GM19395 (cell line): ENCODE measurements around the gene GRID1.
A peak's percentile ranks its signal among the peaks of the same experiment; 100 is the strongest.

Source experiments
- ATAC-seq: cut with Tn5 transposase; IDR thresholded peaks from one replicate; pipeline ENCODE4 v1.9.1; 2021; ENCODE audit warnings: mild to moderate bottlenecking, moderate library complexity; ENCODE audit not compliant: unreplicated experiment

Gene GRID1

GRCh38 chr10:85618841-85619240 lies 747.8 kb downstream of the GRID1 start:
- ATAC-seq = no peak

- ATAC-seq = no peak
These were observed 748.6 kb downstream of the GRID1 start for GRCh38 chr10:85617751-85618546.

GRCh38 chr10:85615556-85615955 lies 751.0 kb downstream of the GRID1 start:
- ATAC-seq = no peak

GRCh38 chr10:85614981-85615380 lies 751.6 kb downstream of the GRID1 start:
- ATAC-seq = no peak

DNA sequence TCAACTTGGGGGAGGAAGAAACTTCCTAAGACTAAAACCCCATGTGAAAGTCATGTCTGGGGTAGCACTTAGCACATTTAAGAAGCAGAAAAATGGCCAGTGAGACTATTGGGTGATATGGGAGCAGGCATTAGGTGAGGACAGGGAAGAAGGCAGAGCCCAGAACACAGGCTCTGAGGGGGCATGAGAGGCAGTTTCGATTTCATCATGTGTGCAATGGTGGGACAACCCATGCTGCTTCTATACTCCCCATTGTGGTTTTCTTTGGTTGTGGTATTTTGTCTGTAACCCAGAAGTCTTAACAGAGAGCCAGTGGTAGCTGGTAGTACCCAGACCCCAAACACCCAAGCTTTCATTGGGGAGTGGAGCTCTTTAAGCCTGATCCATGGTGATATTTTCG lies 752.0 kb downstream of the GRID1 start:
- no peak for ATAC-seq

GRCh38 chr10:85613391-85613790 lies 753.2 kb downstream of the GRID1 start:
- ATAC-seq = no peak

DNA sequence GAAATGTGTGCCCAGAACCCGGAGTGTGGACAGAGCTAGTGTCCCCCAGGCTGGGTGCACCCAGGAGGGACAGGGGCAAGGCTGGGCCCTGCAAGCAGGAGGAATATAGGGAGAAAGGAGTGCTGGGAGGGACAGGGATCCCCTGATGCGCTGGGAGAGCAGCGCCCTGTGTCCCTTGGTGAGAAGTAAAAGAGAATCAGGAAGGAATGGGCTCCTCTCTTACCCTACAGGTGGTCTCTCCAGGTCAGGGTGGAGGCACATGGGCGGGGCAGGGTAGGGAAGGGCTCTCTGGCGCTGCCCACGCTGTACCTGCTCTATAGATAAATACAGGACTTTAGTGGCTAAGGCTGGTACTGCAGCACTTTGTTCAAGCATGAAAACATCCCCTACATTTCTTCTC lies 753.8 kb downstream of the GRID1 start:
- ATAC-seq = peak; percentile 57

DNA sequence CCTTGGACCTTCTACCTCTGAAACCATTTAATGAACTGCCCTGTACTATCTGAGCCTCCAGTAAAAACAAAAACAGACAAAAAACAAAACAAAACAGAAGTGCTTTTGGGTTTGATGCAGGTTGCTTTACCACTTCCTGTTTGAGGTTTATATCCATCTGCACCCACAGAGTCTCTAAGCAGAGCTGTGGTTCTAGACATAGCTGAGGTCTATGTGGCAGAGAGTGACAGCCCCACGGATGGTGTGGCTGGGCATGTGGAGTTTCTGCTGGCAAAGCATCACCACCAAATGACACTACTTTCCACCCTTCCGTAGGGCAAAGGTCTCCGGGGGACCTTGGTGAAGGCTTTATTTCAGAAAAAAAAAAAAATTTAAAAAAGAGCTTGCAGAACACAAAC lies 754.2 kb downstream of the GRID1 start:
- peak; percentile 95 for ATAC-seq

- ATAC-seq = no peak
These were observed 754.7 kb downstream of the GRID1 start for GRCh38 chr10:85611746-85612377.

- no peak for ATAC-seq
These were observed 755.4 kb downstream of the GRID1 start for GRCh38 chr10:85611093-85611740.

- ATAC-seq = no peak
These were observed 756.1 kb downstream of the GRID1 start for GRCh38 chr10:85610381-85611092.

DNA sequence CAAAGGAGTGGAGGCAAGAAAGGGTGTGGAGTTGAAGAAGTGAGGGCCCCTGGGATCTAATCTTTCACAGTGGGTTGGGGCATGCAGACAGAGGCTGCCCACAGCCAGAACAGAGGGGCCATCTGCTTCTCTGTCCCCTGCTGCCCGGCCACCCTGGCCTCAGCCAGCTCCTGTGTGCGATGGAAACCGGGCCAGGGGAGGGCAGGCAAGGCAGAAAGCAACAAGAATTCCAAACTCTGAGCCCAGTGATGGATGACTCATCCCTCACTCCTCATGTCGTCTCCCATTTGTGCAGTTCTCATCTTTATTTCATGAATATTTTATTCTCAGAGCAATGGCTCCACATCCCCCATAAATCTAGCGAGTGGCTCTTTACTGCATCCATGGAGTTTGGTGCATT lies 757.1 kb downstream of the GRID1 start:
- ATAC-seq = no peak

DNA sequence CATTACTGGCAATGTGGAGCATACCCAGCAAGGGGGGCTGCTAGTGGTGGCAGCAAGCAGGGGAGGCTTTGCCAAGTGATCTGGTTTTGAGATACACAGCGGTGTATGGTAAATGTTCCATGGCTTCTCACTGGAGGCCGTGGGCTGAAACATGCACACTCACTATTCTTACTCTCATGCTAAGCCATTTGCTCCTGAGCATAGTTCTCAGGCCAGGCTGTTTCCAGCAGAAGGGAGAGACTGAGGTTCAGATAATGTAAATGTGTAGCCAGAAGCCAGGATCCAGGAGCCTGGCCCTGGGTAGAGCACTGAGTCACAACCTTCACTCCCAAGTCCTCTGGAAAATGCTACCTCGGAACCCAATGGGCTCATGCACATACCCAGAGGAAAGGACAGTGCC lies 757.9 kb downstream of the GRID1 start:
- ATAC-seq = no peak

- ATAC-seq = no peak
These were observed 759.4 kb downstream of the GRID1 start for GRCh38 chr10:85607043-85607695.

DNA sequence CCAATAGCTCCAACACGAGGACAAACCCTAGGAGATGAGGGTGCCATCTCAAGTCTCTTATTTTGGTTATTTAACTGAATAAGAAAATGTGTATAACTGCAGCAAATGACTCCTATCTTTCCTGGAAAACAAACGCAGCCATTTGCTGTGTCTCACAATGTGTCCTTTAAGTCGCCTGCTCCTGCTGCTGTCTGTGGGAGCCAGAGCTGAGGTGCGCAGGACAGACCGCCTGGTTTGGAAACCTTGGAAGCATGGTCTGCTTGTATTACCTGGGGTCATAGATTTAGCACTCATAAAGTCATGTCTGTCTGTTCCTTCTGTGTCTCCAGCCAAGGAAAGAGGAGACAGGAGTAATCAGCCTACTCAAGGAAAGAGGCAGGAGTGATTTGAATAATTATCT lies 760.2 kb downstream of the GRID1 start:
- no peak for ATAC-seq

DNA sequence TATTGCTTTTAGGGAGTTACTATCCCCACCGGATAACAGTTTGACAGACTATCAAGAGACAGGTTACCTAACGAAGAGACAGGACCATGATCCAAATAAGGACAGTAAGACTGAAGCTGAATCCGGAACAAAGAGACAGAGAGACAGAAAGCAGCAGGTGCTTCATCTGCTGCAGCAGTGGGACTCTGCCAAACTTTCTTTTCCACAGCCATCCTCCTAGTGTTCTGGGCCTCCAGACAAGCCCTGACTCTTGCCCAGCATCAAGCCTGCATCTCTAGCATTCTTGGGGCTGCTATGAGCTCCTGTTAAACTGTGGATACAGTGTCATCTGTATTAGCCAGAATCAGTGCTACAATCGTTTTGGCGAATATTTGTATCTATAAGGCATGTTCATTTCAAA lies 761.7 kb downstream of the GRID1 start:
- no peak for ATAC-seq

GRCh38 chr10:85604136-85604725 lies 762.4 kb downstream of the GRID1 start:
- no peak for ATAC-seq

DNA sequence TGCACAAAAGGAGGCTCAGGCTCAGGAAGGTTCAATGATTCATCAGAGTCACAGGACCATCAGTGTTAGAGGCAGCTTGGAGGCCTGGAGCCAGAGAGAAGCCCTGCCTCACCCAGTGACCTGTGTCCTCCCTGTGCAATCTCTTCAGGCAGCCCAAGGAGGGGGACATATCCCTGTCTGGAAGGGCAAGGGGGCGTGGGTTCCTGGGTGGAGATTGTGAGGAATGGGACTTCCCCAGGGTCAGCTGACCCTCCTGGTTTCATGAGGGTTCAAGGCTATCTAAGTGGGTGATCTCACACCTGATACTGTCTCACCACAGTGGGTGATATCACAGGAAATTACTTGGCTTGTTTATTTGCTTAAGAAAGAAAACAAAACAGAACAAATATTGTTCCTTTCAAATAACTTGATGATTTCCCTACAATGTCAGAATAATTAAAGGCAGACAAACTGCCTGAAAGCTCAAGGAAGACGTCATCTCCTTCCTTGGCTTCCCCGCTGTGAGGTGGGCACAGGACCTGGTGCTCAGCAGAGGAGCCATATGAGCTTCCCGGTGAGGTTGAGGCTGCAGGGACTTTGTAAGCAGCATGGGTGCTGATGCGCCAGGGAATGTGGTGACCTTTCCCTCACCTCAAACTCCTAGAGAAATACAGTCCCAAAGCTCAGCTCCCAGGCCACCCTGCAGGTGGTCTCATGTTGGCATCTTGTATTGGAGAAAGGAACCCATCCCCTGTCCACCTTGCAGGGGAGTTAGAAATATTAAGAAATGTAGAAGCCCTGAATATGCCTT lies 763.2 kb downstream of the GRID1 start:
- ATAC-seq = no peak

DNA sequence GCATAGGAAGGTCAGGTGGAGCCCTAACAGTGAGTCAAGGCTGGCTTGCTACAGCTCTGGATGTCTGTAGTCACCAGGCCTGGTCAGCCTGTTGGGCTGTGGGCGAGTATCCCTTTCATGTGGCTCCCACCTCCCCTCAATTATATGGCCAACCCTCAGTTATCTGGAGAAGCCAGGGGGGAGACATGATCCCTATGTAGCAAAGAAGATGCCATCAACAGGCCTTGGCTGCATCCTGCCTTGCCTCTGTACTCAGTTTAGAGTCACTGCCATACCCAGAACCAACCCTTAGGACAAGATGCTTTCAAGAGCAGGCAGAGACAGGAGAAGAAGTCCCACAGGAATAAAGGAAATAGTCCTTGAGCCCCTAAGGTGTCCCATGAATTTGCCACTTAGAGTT lies 763.9 kb downstream of the GRID1 start:
- ATAC-seq = no peak

GRCh38 chr10:85602306-85602705 lies 764.3 kb downstream of the GRID1 start:
- no peak for ATAC-seq
